Amygdala (tissue), 56 donors: Measurements from ENCODE around the gene NFASC.

Experiments used
- DNase-seq, 56 donors: peaks; one replicate each; lab custom pipeline; 2025; lab: John Stamatoyannopoulos, UW

The NFASC gene

GRCh38 chr1:204870160-204870912 lies at the start of gene NFASC:
Gene NFASC (plus strand): TSS chr1:204870862. CDS start chr1:204944316, 73,454 bp downstream.
- DNase-seq = peak in 51 of 56 donors; percentile 32 to 96 (median 76)

GRCh38 chr1:204821476-204821875 lies 49.2 kb upstream of the NFASC start:
- no peak for DNase-seq

DNA sequence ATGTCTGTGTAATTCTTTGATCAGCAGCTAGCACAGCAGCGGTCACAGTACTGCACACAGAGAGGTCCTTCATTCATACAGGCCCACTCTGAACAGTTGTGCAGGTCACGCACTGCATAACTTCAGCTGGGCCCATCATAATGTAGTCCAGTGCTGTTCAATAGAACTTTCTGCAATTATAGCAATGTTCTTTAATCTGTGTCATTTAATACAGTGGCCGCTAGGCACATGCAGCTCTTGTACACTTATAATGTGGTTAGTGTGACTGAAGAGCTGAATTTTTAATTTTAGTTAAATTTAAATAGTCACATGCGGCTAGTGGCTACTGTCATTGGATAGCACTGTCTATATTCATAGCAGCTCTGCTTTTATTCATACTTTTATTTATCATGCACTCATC lies 48.7 kb upstream of the NFASC start:
- DNase-seq = peak in 1 of 56 donors; percentile 15

DNA sequence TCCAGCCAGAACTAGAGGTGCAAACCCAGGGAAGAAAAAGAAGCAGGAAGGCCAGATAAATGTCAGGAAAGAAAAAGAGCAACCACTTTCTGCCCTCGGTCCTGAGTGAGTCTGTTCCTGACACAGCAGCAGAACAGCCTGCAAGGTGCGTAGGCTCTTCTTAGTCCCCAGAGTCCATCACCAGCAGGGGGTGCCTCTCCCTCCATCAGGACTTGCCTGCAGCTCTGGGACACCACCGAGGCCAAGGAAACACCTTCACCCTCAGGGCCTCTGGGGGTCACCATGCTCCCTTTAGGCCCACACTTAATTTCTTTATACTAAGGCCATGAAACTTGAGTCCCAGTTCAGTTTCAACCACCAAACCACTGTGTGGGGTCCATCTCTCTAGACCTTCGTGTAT lies 43.7 kb upstream of the NFASC start:
- DNase-seq = peak in 19 of 56 donors; percentile 13 to 69 (median 36)

GRCh38 chr1:204828352-204828850 lies 42.3 kb upstream of the NFASC start:
- DNase-seq = peak in 52 of 56 donors; percentile 29 to 89 (median 70)

DNA sequence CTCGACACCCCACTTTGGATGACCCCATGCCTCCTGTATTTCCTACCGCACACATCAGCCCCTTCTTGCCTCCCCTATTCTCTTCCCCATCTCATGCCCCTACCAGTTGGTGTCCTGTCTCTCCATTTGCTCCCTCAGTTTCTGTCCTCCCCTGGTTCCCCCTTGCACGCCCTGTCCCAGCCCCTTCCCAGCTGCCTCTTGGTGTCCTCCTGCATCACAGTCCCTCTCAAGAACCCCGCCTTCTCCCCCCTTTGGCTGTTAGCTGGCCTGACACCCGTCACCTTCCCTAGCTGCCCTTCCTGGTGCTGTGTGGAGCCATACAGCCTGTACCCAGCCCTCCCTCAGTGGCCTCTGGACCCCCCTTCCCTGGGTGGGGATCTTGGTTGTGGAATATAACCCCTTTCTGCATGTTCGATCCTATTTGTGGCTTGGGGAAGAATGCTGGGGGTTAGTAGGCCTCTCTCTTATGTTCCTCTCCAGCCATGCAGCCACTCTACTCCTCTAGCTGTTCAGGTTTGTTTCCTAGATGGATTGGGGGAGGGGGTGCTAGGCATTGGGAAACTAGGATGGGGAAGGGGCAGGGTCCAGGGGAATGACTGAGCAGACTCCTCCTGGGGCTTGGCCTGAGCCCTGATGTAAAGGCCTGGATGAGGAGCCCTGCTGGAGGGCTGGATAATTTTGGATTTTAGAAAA lies 41.4 kb upstream of the NFASC start:
- DNase-seq = peak in 33 of 56 donors; percentile 13 to 76 (median 45)

GRCh38 chr1:204830747-204831146 lies 39.9 kb upstream of the NFASC start:
- DNase-seq = peak in 14 of 56 donors; percentile 16 to 57 (median 28)

GRCh38 chr1:204831186-204831585 lies 39.5 kb upstream of the NFASC start:
- no peak for DNase-seq

DNA sequence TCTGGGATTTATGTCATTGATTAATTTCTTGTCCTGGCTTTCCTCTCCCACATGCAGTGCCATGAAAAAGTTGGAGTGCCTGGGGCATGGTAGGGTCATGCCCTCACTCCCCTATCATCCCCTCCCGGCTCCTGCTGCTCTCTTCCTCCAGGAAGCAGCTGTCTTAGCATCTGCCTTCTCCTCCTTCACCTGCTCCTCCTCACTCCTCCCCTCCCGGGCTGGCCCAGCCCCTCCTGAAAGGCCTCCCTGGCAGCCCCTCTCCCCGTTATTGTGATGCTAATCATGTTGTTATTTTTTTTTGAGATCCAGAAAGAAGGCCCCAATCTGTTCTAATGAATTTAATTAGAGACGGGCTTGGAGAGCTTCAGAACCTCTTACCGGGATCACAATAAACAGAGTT lies 36.3 kb upstream of the NFASC start:
- DNase-seq = no peak

- DNase-seq = no peak
Measured at GRCh38 chr1:204834752-204835151, 35.9 kb upstream of the NFASC start.

GRCh38 chr1:204835737-204836136 lies 34.9 kb upstream of the NFASC start:
- no peak for DNase-seq

GRCh38 chr1:204836856-204837255 lies 33.8 kb upstream of the NFASC start:
- DNase-seq = no peak

DNA sequence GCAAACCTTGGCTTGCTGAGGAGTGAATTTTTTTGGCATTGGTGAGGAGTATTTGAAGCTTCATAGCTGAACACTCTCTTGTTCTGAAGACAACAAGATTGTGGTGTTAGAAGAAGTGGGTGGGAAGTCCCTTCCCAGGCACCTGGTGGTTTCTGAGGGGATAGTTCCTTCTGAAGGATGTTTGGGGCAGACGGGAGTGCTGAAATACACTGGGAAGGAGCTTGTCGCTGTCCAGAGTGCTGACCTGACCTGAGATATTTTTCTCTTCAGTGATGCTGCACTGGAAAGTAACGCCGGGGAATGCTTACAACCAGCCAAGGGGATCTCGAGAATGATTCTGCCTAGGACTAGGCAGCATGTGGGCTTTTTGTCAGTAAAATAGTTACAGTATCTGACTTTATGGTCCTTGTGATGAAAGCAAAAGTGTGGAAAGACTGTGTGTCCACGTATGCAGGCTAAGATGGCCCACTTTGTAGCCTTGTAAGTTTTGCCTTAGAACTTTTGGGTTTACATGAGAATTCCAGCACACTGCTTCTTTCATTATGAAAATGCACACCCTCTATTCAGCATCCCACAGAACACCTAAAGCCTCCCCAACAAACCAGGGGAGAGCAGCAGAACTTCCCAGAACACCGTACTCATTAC lies 33.1 kb upstream of the NFASC start:
- peak in 7 of 56 donors; percentile 16 to 58 (median 23) for DNase-seq

GRCh38 chr1:204841316-204841715 lies 29.3 kb upstream of the NFASC start:
- no peak for DNase-seq

DNA sequence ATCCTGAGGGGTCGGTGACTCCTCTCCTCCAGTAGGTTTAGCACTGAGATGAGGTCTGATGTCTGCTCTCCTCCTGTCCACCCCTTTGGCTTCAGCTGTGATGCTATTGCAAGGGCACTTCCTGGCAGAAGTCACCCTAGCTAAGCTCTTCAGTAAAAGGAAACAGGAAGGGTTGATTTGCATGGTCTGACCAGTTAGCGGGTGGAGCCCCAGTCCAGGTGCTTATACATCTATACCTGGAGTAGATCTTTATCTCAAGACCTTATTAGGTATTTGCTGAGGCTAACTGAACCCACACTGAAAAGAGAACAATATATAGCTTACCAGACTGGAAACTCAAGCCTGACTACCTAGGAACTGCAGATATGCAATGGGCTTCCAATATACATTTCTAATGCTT lies 28.9 kb upstream of the NFASC start:
- no peak for DNase-seq

GRCh38 chr1:204842369-204842768 lies 28.3 kb upstream of the NFASC start:
- no peak for DNase-seq

DNA sequence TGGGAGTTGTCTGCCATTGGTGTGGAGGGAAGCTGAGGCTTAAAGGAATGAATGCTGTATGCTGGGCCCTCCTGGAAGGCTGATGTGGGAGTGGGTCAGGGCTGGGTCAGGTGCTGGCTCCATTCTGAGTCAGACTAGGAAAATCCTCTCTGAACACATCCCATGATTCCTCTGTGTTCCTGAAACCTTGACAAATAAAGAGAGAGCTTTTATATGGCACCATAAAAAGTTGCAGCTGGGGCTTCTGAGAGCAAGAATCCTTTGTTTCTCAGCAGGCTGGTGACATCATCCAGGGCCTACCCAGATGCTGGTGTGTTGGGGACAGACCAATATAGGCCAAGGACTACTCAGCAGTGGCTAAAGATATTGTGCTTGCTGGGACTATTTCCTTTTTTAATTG lies 27.8 kb upstream of the NFASC start:
- peak in 36 of 56 donors; percentile 22 to 84 (median 59) for DNase-seq

DNA sequence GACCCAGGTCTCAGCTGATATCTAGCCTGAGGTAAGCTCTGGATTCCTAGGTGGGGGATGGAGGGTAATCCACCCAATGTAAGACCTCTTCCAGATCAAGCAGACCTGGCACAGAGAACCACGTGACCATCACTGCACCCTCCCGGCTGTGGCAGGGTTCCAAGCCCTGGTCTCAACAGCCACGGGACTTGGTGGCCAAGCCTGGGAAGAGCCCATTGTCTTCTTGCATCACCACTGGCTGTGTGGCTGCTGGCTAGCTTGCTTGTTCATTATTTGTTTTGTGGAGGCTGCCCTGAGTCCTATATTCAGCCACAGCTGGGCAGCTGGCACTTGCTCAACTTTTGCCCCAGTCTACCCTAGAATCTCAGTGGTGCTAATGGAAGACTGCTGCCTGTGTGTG lies 24.1 kb upstream of the NFASC start:
- peak in 53 of 56 donors; percentile 31 to 94 (median 78) for DNase-seq

- no peak for DNase-seq
Measured at GRCh38 chr1:204848579-204848978, 22.1 kb upstream of the NFASC start.

GRCh38 chr1:204852854-204853253 lies 17.8 kb upstream of the NFASC start:
- no peak for DNase-seq

DNA sequence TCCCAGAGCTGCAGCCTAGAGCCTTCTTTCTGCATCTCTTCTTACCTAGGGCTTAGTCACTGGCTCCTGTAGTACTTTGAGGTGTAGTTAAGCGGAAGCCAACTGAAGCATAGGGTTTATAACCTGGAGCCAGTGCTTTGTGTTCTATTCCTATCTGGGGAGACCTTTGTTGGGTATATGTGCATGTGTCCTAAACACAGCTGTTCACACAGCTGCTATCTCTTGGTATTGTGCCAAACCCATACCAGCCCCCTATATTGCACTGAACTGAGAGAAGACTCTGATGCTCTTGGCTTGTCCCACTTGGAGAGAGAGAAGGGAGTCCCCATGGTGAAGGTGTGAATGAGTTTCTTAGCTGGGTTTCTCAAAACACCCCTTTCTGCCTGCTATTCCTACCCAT lies 17.2 kb upstream of the NFASC start:
- no peak for DNase-seq
